Ectodermal cell (in vitro differentiated cells): ENCODE data around the gene TEK.

Experiments
- H3K27ac ChIP-seq: 2 replicates; pipeline ENCODE4 v1.7.0; 2013; ENCODE audit warnings: mild to moderate bottlenecking, low read depth, low read length; ENCODE audit not compliant: insufficient read depth, poor library complexity, severe bottlenecking
- H3K27me3 ChIP-seq: 2 replicates; pipeline ENCODE4 v1.7.0; 2013; ENCODE audit warnings: mild to moderate bottlenecking, low read length; ENCODE audit not compliant: insufficient read depth, control insufficient read depth, poor library complexity, severe bottlenecking
- H3K36me3 ChIP-seq: one replicate; pipeline ENCODE4 v1.7.0; 2013; ENCODE audit warnings: low read length; ENCODE audit not compliant: control insufficient read depth, insufficient read depth
- H3K4me1 ChIP-seq: one replicate; pipeline ENCODE4 v1.7.0; 2013; ENCODE audit warnings: low read length; ENCODE audit not compliant: control insufficient read depth, insufficient read depth
- H3K4me3 ChIP-seq: 2 replicates; pipeline ENCODE4 v1.7.0; 2013; ENCODE audit warnings: low read depth, low read length, control low read depth; ENCODE audit not compliant: insufficient read depth
- H3K9me3 ChIP-seq: 2 replicates; pipeline ENCODE4 v1.7.0; 2013; ENCODE audit warnings: mild to moderate bottlenecking, low read length, moderate library complexity; ENCODE audit not compliant: control insufficient read depth
- WGBS, 2 experiments: methylation state at CpG; one replicate each; pipeline ENCODE4 v1.1.7; 2013; ENCODE audit warnings: missing lambda C conversion rate in 2 of 2; 5-methylcytosine and 5-hydroxymethylcytosine counted together

Gene TEK

DNA sequence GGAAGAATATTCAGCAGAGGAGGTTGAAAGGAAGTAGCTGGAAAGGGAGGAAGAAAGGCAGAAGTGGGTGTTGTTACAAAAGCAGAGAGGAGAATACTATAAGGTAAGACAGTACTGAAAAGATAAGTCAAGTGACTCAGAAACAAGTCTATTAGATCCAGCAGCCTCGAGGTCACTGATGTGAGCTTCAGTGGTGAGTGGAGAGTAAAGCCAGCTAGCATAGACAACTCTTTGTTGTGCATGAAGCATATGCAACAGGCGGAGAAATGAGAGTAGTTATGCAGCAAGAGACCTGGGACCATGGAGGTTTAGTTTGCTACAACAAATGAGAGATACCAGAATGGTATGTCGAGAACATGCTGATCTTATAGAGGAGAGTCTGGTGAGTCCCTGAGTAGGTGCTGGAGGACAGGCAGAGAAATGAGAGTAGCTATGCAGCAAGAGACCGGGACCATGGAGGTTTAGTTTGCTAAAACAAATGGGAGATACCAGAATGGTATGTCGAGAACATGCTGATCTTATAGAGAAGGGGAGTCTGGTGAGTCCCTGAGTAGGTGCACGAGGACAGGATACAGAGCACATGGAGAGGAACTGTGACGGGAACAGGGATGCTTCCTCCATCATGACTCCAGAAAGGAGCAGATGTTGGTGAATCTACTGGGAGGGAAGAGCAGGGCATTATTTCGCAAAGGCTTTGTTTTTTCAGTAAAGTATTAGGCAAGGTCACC lies 151.9 kb downstream of the TEK start:
- 92 to 93% methylated on average over 8 of the region's 8 CpGs for WGBS, 2 experiments

DNA sequence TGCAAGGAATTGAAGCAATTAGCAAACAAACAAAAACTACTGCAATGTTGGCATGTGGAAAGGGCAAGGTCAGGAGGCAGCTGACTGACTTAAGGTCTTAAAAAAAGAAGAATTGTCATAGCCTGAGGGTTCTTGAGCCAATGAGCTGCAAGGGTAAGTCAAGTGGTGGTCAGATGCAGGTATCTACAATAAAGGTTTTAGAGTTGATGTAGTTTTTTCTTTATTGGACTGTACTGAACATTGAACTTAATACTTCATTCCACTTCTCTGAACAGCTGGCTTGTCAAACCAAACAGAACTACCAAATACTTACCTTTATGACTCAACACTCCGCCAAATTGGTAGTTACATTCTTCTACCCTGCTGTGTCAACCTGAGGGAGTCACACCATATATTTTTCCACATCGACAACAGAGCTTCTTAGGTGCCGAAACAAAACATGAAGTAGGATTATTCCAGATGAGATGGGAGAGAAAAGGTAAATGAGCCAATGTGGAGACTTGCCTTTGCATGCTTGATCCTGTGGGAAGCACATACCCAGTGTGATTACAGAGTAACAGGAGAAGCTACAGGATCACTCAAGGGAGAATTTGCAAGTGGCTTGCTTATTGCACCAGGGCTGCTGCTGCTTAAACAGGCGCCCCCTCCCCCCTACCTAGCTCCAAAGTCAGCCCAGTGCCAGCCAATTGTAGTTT lies 152.6 kb downstream of the TEK start:
- Histone ChIP-seq H3K27ac (no peak overlapping the region), H3K9me3 (no peaks in the 10 kb centered on the region), H3K36me3 (no peaks in the 10 kb centered on the region), H3K27me3 (no peaks in the 10 kb centered on the region), H3K4me1 (no peaks in the 10 kb centered on the region), H3K4me3 (no peak overlapping the region)
- 66 to 80% methylated on average over 3 to 4 of the region's 4 CpGs for WGBS, 2 experiments

More for the DNA sequence above, 151.9 kb downstream of the TEK start:
- no peaks in the 10 kb centered on the region for H3K9me3 ChIP-seq
- no peak overlapping the region for H3K27ac ChIP-seq
- no peaks in the 10 kb centered on the region for H3K27me3 ChIP-seq
- no peaks in the 10 kb centered on the region for H3K36me3 ChIP-seq
- H3K4me3 ChIP-seq: no peak overlapping the region
- H3K4me1 ChIP-seq: no peaks in the 10 kb centered on the region

DNA sequence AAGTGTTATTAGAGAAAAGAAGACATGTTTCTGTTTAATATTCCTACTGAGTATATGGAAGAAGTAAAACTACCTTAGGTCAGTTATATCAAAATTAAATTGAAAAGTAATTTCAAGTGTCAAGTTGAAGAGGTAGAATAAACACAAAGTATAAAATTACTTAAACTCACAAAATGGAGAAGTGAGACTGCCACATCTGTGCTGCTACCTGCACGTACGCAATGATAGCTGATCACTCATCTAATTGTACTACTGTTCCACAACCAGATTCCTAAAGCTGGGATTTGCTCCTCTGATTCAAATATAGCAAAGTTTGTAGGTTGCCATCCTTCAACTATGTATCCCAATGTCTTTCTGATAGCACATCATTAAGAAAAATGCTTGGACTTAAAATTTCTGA lies 163.1 kb downstream of the TEK start:
- Histone ChIP-seq H3K36me3 (no peaks in the 10 kb centered on the region), H3K4me3 (no peak overlapping the region), H3K27ac (no peak overlapping the region), H3K9me3 (no peaks in the 10 kb centered on the region), H3K27me3 (no peaks in the 10 kb centered on the region), H3K4me1 (no peaks in the 10 kb centered on the region)
- WGBS, 2 experiments: 90 to 97% methylated on average over 2 of the region's 2 CpGs

DNA sequence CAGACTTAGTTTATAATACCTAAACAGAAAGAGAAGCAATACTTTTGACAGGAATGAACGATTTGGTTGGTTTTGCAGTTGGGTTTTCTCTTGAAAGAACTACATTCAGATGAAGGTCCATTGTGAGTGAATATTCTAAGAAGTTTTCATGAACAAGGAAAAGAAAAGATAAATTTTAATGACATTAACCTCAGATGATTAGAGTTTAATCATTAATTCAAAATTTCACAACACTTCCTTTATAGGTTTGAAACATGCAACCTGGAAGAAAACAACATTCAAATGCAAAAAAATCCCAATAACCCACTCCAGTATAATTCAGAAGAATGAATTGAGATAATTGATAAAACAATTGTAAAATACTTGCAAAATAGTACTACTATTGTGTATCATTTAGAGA lies 164.2 kb downstream of the TEK start:
- Histone ChIP-seq H3K9me3 (no peaks in the 10 kb centered on the region), H3K27ac (no peak overlapping the region), H3K4me1 (no peaks in the 10 kb centered on the region), H3K4me3 (no peak overlapping the region), H3K36me3 (no peaks in the 10 kb centered on the region), H3K27me3 (no peaks in the 10 kb centered on the region)
- WGBS, 2 experiments: 77 to 82% methylated on average over 1 of the region's 1 CpG

DNA sequence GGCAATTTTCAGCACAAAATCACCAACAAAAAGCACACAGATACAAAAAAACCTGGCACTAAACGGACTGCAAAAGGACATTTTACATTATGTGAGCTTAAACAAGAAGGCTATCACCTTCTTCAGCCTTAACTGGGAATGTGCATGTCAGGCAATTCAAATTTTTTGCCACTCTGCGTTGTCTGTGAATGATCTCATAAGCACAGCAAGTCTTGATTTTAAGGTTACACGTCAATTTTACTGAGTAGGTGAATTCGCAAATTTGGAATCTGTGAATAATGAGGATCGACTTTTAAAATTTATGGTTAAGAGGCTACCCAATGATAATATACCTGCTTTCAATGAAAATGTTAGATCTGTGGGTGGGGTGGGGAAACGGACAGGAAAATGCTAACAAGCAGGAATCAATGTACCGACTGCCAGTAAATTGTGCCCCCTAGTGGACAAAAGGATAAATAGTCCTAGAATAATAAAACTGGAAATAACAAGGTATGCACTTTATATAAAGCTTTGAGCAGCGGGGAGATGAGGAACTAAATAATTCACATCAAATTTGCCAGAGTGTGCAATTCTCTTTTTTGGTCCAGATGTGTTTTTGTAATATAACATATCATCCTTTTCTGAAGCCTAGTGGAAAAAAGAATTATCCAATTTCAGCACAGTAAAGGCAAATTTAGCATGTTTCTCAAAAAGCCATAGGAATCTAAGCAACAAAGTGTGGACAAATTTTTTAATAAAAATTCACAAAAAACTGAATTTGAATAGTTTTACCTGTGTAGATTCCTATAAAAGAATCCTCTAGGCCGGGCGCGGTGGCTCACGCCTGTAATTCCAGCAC lies 167.4 kb downstream of the TEK start:
- H3K9me3 ChIP-seq: no peaks in the 10 kb centered on the region

DNA sequence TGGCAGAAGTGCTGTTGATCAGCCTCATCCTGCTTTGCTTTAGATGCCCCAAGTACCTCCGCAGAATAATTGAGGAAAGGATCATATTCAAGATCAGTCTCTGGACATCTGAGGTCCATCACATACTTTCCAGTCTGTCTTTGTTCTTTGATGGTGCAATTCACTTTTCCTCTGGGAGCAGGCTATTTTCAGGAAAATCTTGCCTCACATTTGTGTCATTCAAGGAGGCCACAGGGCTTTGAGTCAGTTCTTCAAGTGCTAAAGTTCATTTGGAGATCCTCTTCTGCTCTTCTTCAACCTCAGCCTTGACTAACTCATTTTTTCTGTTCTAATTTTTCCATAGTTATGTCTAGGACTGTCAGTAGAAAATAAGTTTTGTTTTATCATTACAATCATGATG lies 169.3 kb downstream of the TEK start:
- Histone ChIP-seq H3K4me3 (no peak overlapping the region), H3K36me3 (no peaks in the 10 kb centered on the region), H3K4me1 (no peaks in the 10 kb centered on the region), H3K27me3 (no peaks in the 10 kb centered on the region), H3K27ac (no peak overlapping the region), H3K9me3 (no peaks in the 10 kb centered on the region)
- 89 to 96% methylated on average over 1 of the region's 1 CpG for WGBS, 2 experiments

More for the DNA sequence above, 167.4 kb downstream of the TEK start:
- Histone ChIP-seq H3K4me3 (no peak overlapping the region), H3K4me1 (no peaks in the 10 kb centered on the region), H3K27ac (no peak overlapping the region), H3K27me3 (no peaks in the 10 kb centered on the region), H3K36me3 (no peaks in the 10 kb centered on the region)
- WGBS, 2 experiments: 62 to 63% methylated on average over 11 to 12 of the region's 12 CpGs

DNA sequence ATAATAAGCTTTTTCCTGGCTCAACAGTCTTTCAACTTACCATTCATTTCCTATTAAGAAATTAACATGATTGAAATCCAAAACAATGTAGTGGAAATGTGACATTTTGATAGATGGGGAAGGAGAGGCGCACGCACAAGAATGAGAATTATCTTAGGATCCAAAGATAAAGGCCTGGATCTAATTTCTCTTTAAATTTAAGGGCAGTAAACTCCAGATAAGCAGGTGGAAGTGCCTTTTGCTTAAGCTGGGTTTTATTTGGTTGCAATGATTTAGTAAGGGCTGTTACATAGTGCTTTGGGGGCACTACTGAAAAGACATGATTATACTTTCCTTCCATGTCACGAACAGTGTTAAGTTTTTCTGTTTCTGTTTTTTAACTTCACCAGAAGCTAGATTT lies 170.6 kb downstream of the TEK start:
- no peaks in the 10 kb centered on the region for H3K9me3 ChIP-seq
- no peaks in the 10 kb centered on the region for H3K27me3 ChIP-seq
- H3K4me1 ChIP-seq: no peaks in the 10 kb centered on the region
- WGBS, 2 experiments: 92 to 94% methylated on average over 3 of the region's 3 CpGs
- no peaks in the 10 kb centered on the region for H3K36me3 ChIP-seq
- no peak overlapping the region for H3K27ac ChIP-seq
- no peak overlapping the region for H3K4me3 ChIP-seq
